ENCODE results near the gene PEAK1.

- TF ChIP-seq CTCF (conservative IDR thresholded peaks at IDR 0.05; ENCODE audit: low read depth in 2 of 2) (no peak), EZH2 (IDR thresholded peaks at IDR 0.05; ENCODE audit: low read depth, unreplicated experiment) (no peak), CREB1 (CRISPR knock-in tag; IDR thresholded peaks at IDR 0.05; ENCODE audit: low read depth) (no peak), POLR2AphosphoS5 (IDR thresholded peaks at IDR 0.05; ENCODE audit: low read depth) (no peak)
Measured at GRCh38 chr15:77120576-77120975, 299.3 kb downstream of the PEAK1 start.
